Measurements from ENCODE around the gene MOB3B. TPM values are rescaled to one million over a fixed set of nuclear protein-coding genes. Genes with fewer than 3 reads are reported as not detected.

MOB3B gene
- total RNA-seq, 1 donor = under 0.01 TPM

GRCh38 chr9:27572566-27572917 lies 42.9 kb upstream of the MOB3B start:
- Histone ChIP-seq H3K4me1 (ENCODE audit: insufficient read depth, low read length) (peaks cover 15% of the 10 kb centered on the region), H4K20me1 (ENCODE audit: insufficient read depth, low read length) (no peaks in the 10 kb centered on the region), H3K27me3 (ENCODE audit: insufficient read depth, low read length) (no peaks in the 10 kb centered on the region), H2AFZ (ENCODE audit: low read length) (peak overlapping the region; percentile 98), H3K9me3 (ENCODE audit: low read depth, low read length) (no peaks in the 10 kb centered on the region), H3K4me2 (ENCODE audit: insufficient read depth, low read length) (peak overlapping the region; percentile 98), H3K36me3 (ENCODE audit: insufficient read depth, low read length) (no peaks in the 10 kb centered on the region), H3K79me2 (ENCODE audit: insufficient read depth, low read length) (peaks cover 4% of the 10 kb centered on the region), H3K27ac (ENCODE audit: low read depth, low read length) (peak overlapping the region; percentile 81), H3K4me3 (ENCODE audit: insufficient read depth, low read length) (peak overlapping the region; percentile 83)
- no peak for DNase-seq (ENCODE audit: insufficient read length, low spot score, missing footprints)
- no peak for TF ChIP-seq CTCF (IDR thresholded peaks at IDR 0.05; ENCODE audit: extremely low read depth, low read depth, low read length)

GRCh38 chr9:27572061-27572460 lies 42.4 kb upstream of the MOB3B start:
- Histone ChIP-seq H3K27ac (ENCODE audit: low read depth, low read length) (peak overlapping the region; percentile 81), H3K4me3 (ENCODE audit: insufficient read depth, low read length) (peak overlapping the region; percentile 83)
- DNase-seq (ENCODE audit: insufficient read length, low spot score, missing footprints) = no peak

GRCh38 chr9:27571011-27571410 lies 41.4 kb upstream of the MOB3B start:
- H2AFZ ChIP-seq (ENCODE audit: low read length) = no peak overlapping the region
- peaks cover 4% of the 10 kb centered on the region for H3K79me2 ChIP-seq (ENCODE audit: insufficient read depth, low read length)
- no peaks in the 10 kb centered on the region for H4K20me1 ChIP-seq (ENCODE audit: insufficient read depth, low read length)
- no peaks in the 10 kb centered on the region for H3K27me3 ChIP-seq (ENCODE audit: insufficient read depth, low read length)
- no peaks in the 10 kb centered on the region for H3K36me3 ChIP-seq (ENCODE audit: insufficient read depth, low read length)
- H3K9me3 ChIP-seq (ENCODE audit: low read depth, low read length) = no peaks in the 10 kb centered on the region
- TF ChIP-seq CTCF (IDR thresholded peaks at IDR 0.05; ENCODE audit: extremely low read depth, low read depth, low read length) = no peak
- peaks cover 15% of the 10 kb centered on the region for H3K4me1 ChIP-seq (ENCODE audit: insufficient read depth, low read length)
- H3K27ac ChIP-seq (ENCODE audit: low read depth, low read length) = no peak overlapping the region
- DNase-seq (ENCODE audit: insufficient read length, low spot score, missing footprints) = no peak
- H3K4me2 ChIP-seq (ENCODE audit: insufficient read depth, low read length) = no peak overlapping the region
- no peak overlapping the region for H3K4me3 ChIP-seq (ENCODE audit: insufficient read depth, low read length)

More at GRCh38 chr9:27572061-27572460, 42.4 kb upstream of the MOB3B start:
- H3K79me2 ChIP-seq (ENCODE audit: insufficient read depth, low read length) = peaks cover 4% of the 10 kb centered on the region
- no peaks in the 10 kb centered on the region for H3K27me3 ChIP-seq (ENCODE audit: insufficient read depth, low read length)
- TF ChIP-seq CTCF (IDR thresholded peaks at IDR 0.05; ENCODE audit: extremely low read depth, low read depth, low read length) = no peak
- H3K9me3 ChIP-seq (ENCODE audit: low read depth, low read length) = no peaks in the 10 kb centered on the region
- no peak overlapping the region for H2AFZ ChIP-seq (ENCODE audit: low read length)
- H3K36me3 ChIP-seq (ENCODE audit: insufficient read depth, low read length) = no peaks in the 10 kb centered on the region
- H4K20me1 ChIP-seq (ENCODE audit: insufficient read depth, low read length) = no peaks in the 10 kb centered on the region
- peaks cover 15% of the 10 kb centered on the region for H3K4me1 ChIP-seq (ENCODE audit: insufficient read depth, low read length)
- H3K4me2 ChIP-seq (ENCODE audit: insufficient read depth, low read length) = peak overlapping the region; percentile 98

GRCh38 chr9:27569406-27569805 lies 39.8 kb upstream of the MOB3B start:
- Histone ChIP-seq H3K4me3 (ENCODE audit: insufficient read depth, low read length) (no peak overlapping the region), H3K27me3 (ENCODE audit: insufficient read depth, low read length) (no peaks in the 10 kb centered on the region), H3K36me3 (ENCODE audit: insufficient read depth, low read length) (no peaks in the 10 kb centered on the region), H2AFZ (ENCODE audit: low read length) (no peak overlapping the region), H4K20me1 (ENCODE audit: insufficient read depth, low read length) (no peaks in the 10 kb centered on the region), H3K27ac (ENCODE audit: low read depth, low read length) (no peak overlapping the region), H3K79me2 (ENCODE audit: insufficient read depth, low read length) (peaks cover 4% of the 10 kb centered on the region), H3K9me3 (ENCODE audit: low read depth, low read length) (no peaks in the 10 kb centered on the region), H3K4me1 (ENCODE audit: insufficient read depth, low read length) (peaks cover 14% of the 10 kb centered on the region), H3K4me2 (ENCODE audit: insufficient read depth, low read length) (no peak overlapping the region)
- TF ChIP-seq CTCF (IDR thresholded peaks at IDR 0.05; ENCODE audit: extremely low read depth, low read depth, low read length) = no peak
- no peak for DNase-seq (ENCODE audit: insufficient read length, low spot score, missing footprints)

All from osteoblast (primary cell).